ENCODE measurements around the gene SPPL2B.

The SPPL2B gene

DNA sequence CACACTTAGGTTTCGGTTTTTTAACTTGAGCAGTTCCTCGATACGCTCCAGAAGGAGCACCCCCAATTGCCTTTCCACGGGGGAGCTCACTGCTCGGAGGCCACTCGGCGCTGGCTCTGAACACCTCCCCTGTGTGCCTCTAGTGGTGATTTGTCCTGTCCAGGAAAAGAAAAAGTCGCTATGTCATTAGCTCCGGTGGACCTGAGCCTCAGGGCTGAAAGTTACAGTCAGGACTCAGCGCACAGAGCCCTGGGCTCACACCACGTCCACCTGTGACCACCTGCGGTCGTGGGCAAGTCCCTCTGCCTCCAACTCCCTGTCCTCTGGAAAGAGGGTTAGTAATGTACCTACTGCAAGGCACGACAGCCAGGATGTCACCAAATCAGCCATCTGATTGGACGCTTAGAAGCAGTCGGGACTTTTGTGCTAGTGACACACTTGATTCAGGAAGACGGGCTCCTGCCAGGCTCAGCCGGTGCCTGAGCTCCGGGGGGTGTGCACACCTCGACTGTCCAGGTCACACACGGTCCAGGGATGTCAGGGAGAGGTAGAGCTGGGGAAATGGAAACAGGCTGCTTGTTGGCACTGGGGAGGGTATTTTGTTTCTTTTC, 27.7 kb downstream of the SPPL2B start:
- no peak for DNase-seq

DNA sequence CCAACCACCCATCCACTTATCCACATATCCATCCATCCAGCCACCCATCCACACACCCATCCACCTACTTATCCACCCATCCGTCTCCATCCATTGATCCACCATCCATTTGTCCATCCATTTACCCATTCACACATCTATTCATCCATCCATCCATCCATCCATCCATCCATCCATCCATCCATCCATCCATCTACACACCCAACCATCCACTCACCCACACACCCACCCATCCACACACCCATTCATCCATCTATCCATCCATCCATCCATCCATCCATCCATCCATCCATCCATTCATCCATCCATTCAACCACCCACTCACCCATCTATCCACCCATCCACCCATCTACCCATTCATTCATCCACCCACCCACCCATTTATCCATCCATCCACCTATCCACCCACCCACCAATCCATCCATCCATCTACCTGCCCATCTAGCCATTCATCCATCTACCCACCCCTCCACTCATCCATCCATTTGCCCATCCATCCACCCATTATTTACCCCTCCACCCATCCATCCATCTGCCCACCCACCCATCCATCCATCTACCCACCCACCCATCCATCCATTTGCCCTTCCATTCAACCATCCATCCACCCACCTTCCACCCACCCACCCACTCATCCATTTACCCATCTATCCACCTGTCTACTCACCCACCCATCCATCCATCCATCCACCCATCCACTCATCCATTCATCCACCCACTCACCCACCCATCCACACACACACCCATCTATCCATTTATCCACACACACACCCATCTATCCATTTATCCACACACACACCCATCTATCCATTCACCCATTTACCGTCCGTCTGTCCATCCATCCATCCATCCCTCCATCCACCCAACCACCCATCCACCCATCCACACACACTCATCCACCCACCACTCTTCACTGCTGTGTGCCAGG, 29.1 kb downstream of the SPPL2B start:
- DNase-seq, result no peak

DNA sequence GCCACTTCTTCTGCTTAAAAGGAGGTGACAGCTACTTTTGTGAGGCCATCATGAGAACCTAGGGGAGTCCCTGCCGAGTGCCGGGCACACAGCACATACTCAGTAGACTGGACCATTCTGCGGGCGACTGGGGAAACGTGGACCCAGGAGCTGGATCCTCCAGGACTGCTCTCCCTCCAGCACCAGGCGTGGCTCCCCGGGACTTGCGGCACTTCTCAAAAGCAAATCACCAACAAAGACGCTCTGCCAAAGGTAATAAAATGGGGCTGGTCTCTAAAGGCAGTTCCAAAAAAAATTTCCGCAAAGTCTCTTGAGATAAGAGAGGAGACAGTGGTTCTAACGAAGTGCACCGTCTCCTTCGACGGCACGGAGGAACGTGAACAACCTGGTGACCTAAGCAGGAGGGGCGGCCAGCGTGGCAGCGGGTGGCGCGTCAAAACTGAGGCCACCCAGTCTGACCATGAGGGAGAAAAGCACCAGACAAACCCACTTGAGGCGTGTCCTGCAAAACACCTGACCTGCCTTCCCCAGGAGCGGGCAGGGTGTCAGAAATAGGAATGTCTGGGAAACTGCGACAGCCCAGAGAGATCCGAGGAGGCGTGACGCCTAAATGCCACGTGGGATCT, 30.2 kb downstream of the SPPL2B start:
- no peak for DNase-seq

DNA sequence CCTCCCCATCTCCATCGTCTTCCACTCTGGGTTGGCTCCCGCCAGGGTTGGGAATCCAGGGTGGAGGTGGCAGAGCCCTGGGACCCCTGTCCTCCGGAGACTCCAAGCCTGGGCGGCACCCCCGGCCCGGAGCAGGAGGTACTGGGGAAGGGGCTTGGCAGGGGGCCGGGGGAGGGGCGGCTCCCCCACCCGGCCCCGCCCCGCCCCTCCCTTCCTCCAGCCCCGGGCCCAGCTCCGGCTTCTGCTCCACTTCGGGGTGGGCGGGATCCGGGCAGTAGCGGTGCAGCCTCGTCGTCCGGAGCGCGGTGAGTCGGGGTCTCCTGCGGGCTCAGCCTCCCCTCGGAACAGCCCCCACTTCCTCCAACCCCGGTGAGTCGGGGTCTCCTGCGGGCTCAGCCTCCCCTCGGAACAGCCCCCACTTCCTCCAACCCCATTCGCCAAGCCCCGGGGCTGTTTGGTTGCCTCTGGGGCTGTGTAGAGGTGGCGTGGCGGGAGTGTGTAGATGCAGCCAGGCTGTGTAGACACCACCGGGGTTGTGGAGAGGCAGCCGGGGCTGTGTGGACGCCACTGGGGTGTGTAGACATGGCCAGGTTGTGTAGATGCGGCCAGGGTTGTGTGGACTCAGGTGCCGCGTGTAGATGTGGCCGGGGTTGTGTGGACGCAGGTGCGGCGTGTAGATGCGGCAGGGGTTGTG, 31.7 kb downstream of the SPPL2B start, which contains the start of gene TMPRSS9:
TSS of gene TMPRSS9 (plus strand) at position 274 of the 694 bp plus-strand sequence. CDS start 29,521 bp downstream, outside the sequence.
- DNase-seq, result no peak

GRCh38 chr19:2360833-2361232, 32.3 kb downstream of the SPPL2B start:
- no peak for DNase-seq

GRCh38 chr19:2361246-2362045, 33.0 kb downstream of the SPPL2B start:
- DNase-seq, result no peak

DNA sequence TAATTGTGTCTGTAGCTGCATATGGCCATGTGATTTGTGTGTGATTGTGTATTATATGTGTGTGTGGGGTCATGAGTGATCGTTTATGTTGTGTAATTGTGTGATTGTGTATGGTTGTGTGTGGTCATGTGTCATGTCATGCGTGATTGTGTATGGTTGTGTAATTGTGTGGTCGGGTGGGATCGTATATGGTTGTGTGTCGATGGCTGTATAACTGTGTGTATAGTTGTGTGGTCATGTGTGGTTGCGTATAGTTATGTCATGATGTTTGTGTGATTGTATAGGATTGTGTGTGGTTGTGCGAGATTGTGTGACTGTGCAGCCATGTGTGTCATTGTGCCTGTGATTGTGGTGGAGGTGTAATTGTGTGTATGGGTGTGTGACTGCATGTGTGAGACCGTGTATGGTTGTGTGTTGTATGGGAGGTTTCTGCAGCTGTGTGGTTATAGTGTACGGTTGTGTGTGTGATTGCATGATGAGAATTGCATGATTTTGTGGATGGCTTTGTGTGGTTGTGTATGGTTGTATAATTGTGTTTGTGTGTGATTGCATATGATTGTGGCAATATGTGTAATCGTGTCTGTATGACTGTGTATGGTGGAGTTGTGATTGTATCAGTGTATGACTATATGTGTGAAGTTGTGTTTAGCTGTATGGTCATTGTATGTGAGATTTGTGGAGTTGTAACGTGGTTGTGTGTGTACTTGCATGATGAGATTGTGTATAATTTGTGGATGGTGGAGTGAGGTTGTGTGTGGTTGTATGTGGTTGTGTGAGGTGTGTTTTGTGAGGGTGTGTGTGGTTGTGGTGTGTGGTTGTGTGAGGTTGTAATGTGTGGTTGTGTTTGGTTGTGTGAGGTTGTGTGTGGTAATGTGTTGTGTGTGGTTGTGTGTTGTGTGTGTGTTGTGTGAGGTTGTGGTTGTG, 33.8 kb downstream of the SPPL2B start:
- DNase-seq, result no peak

DNA sequence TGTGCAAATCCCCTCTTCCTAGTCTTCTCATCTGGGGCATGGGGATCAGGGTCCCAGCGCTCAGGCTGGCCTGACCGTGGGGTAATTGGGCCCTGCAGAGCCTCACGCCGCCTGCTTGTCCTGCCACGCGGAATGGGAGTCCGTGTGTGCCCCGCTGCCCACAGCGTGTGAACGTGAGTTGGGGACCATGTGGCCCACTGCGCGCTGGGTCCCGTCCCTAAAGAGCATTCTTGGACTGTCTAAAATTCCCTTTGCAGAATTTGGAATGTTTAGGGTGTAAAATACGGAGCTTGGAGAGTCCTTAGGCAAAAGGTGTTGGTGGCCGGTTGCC, 34.5 kb downstream of the SPPL2B start:
- DNase-seq, result no peak

GRCh38 chr19:2363419-2363818, 34.9 kb downstream of the SPPL2B start:
- no peak for DNase-seq

GRCh38 chr19:2365201-2365970, 36.9 kb downstream of the SPPL2B start:
- no peak for DNase-seq

DNA sequence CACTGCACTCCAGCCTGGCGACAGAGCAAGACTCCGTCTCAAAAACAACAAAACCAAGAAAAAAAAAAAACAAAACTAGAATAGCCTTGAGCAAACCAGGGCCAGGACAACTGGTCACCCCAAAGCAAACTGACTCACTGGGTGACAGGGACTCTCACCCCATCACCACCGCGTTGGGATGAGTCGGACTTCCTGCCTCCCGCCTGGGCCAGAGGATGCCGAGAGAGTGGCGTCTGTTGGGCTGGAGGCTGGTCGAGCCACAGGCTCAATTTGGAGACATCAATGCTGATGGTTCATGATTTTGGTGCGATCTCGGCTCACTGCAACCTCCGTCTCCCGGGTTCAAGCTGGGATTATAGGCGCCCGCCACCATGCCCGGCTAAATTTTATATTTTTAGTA, 43.2 kb downstream of the SPPL2B start:
- DNase-seq, result no peak

GRCh38 chr19:2372076-2372612, 43.7 kb downstream of the SPPL2B start:
- DNase-seq, result no peak

DNA sequence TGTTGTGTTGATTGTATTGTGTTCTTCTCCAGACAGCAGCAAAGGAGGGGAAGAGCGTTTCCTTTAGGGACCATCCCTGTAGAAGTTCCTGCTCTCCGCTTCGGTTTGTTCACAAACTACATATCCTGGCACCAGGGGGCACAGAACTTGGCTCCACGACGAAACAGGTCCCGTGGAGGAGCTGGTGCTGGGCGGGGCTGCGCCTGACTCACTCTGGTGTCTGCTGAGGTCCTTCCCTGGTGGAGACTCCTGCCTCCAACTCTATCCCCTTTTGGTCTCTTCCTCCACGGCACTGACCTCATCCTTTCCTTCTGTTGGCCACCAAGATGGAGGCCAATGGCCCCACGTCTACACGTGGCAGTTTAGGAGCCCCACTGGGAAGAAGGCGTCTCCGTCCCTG, 46.3 kb downstream of the SPPL2B start:
- no peak for DNase-seq

DNA sequence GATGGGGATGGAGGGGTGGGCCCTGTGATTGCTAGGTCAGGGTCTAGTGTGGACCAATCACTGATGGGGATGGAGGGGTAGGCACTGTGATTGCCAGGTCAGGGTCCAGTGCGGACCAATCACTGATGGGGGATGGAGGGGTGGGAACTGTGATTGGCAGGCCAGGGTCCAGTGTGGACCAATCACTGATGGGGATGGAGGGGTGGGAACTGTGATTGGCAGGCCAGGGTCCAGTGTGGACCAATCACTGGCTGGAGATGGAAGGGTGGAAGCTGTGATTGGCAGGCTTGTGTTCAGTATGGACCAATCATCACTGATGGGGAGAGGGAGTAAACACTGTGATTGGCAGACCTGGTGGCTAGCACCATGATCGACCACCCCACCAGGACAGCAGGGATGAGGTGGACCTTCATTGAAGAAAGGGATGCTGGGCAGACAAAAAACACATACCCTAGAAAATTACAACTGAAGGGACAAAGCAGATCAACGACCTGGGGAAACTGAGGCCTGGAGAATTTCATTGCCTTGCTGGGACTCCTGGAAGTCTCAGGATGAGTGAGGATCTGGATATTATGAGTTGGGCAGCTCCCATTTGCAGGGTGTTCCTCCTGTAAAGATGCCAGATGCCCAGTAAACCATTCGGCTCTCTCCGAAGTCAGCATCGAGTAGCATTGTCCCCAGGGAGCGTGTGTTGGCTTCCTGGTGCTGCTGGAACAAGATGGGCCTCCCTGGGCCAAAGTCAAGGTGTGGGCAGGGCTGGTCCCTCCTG, 47.1 kb downstream of the SPPL2B start:
- no peak for DNase-seq

- no peak for DNase-seq
These were observed 48.5 kb downstream of the SPPL2B start for GRCh38 chr19:2376784-2377519.

- no peak for DNase-seq
These were observed 52.1 kb downstream of the SPPL2B start for GRCh38 chr19:2380567-2380966.

DNA sequence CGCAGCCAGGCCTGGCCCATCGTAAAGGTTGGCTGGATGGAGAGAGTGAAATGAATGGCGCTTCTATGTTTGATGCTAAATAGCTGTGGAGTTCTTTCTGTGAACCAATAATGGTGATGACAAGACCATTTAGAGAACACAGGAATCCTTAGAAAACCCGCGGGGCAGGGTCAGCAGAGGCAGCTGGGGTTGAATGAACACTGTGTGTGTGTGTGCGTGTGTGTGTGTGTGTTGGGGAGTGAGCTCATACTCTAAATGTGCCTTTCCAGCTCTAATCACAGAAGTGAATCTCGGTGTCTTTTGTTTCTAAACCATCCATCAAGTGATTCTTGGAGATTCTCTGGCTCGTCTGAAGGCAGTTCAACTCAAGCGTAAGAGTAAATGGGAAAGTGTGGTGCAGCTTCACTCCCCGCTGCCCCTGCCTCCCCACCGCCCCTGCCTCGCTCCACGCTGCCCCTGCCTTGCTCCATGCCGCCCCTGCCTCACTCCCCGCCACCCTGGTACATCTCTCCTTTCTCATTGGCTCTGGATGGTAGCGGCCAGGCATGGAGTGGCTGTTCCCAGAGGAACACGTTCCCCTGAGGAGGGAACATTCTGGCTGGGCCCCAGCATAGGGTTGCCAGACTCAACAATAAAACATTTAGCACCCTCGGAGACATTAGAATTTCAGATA, 52.8 kb downstream of the SPPL2B start:
- DNase-seq, result no peak

Measured in kidney glomerular epithelial cell (primary cell).